GM19035 (cell line): ENCODE measurements around the gene KCNIP3.
"Not testable (repeated sequence)": the region's sequence is repeated elsewhere in the genome, so short reads cannot be mapped to it uniquely, and the experiment has no call there.

ENCODE experiments used
- ATAC-seq: cut with Tn5 transposase; IDR thresholded peaks from one replicate; pipeline ENCODE4 v1.9.1; 2021; ENCODE audit not compliant: unreplicated experiment

KCNIP3 gene

GRCh38 chr2:95296880-95297487 lies at the start of gene KCNIP3:
TSS of gene KCNIP3 (plus strand) at chr2:95297347. CDS start at chr2:95297439, 92 bp downstream.
- no peak for ATAC-seq

- ATAC-seq: no peak
Measured at GRCh38 chr2:95258271-95258670, 38.9 kb upstream of the KCNIP3 start.

GRCh38 chr2:95260028-95261023 lies 36.8 kb upstream of the KCNIP3 start:
- no peak for ATAC-seq

- no peak for ATAC-seq
Measured at GRCh38 chr2:95261602-95262001, 35.5 kb upstream of the KCNIP3 start.

GRCh38 chr2:95262896-95263542 lies 34.1 kb upstream of the KCNIP3 start:
- no peak for ATAC-seq

GRCh38 chr2:95264624-95265023 lies 32.5 kb upstream of the KCNIP3 start:
- ATAC-seq: no peak

- ATAC-seq: no peak
Measured at GRCh38 chr2:95265182-95265581, 32.0 kb upstream of the KCNIP3 start.

- no peak for ATAC-seq
Measured at GRCh38 chr2:95266781-95267430, 30.2 kb upstream of the KCNIP3 start.

GRCh38 chr2:95267458-95268210 lies 29.5 kb upstream of the KCNIP3 start:
- no peak for ATAC-seq

- ATAC-seq: no peak
Measured at GRCh38 chr2:95268211-95269035, 28.7 kb upstream of the KCNIP3 start.

- ATAC-seq: no peak
Measured at GRCh38 chr2:95269036-95269680, 28.0 kb upstream of the KCNIP3 start.

- not testable (repeated sequence) for ATAC-seq
Measured at GRCh38 chr2:95269745-95270144, 27.4 kb upstream of the KCNIP3 start.

GRCh38 chr2:95270541-95271081 lies 26.5 kb upstream of the KCNIP3 start:
- ATAC-seq: no peak

GRCh38 chr2:95271381-95271971 lies 25.7 kb upstream of the KCNIP3 start:
- ATAC-seq: no peak

- no peak for ATAC-seq
Measured at GRCh38 chr2:95272299-95272751, 24.8 kb upstream of the KCNIP3 start.

GRCh38 chr2:95272781-95273180 lies 24.4 kb upstream of the KCNIP3 start:
- ATAC-seq: no peak

GRCh38 chr2:95273566-95274290 lies 23.4 kb upstream of the KCNIP3 start:
- no peak for ATAC-seq
